Mucosa of gallbladder (tissue), 1 donor: ENCODE data around the gene POMGNT2. TPM values are rescaled to one million over a fixed set of nuclear protein-coding genes. Genes with fewer than 3 reads are reported as not detected.
"Not testable (repeated sequence)": the region's sequence is repeated elsewhere in the genome, so short reads cannot be mapped to it uniquely, and the experiment has no call there.

ENCODE experiments used
- DNase-seq: peaks from one replicate; pipeline ENCODE4 v3.0.0-alpha.2; 2020; ENCODE audit warnings: low spot score
- total RNA-seq: library from RNA; stranded (reverse); gene quantifications from one replicate; pipeline ENCODE4 v1.2.1, GENCODE V29; 2021
- donor health status: DM: no; HTN: no; CAD: no.

The POMGNT2 gene
- total RNA-seq, 1 donor from 2014 or later, result 24.7 TPM

DNA sequence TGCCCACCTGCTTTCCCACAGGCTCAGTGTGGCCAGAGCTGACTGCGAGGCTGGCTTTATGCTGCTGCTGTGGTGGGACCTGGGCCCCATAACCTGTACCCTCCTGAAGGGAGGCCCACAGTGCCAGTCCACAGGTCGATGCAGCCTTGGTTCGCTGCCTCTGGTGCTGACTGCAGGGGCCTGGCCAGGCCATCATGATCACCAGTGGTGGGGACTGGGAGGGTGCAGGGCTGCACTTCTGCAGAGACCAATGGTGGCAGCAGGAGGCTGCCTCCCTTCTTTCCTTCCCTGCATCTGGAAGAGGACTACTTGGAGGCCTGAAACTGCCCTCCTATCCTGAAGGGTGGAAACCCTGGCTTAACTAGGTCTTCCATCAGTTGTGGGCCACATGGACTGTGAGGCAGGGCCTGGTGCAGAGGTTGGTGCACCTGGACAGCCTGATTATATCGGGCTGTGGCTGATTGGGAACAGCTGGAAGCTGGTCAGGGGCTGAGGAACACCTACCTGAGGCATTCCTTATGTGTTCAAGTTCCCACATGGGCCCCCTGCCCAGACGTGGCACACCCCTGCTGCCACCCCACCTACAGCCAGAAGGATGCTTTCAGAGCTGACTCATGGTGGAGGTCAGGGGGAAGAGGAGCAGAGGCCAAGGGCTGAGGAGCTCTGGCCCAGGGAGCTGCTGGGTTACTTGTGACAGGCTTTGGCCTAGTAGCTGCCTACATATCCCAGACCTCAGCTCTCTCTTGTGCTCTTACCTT is 29.8 kb downstream of the POMGNT2 start:
- DNase-seq, result no peak

DNA sequence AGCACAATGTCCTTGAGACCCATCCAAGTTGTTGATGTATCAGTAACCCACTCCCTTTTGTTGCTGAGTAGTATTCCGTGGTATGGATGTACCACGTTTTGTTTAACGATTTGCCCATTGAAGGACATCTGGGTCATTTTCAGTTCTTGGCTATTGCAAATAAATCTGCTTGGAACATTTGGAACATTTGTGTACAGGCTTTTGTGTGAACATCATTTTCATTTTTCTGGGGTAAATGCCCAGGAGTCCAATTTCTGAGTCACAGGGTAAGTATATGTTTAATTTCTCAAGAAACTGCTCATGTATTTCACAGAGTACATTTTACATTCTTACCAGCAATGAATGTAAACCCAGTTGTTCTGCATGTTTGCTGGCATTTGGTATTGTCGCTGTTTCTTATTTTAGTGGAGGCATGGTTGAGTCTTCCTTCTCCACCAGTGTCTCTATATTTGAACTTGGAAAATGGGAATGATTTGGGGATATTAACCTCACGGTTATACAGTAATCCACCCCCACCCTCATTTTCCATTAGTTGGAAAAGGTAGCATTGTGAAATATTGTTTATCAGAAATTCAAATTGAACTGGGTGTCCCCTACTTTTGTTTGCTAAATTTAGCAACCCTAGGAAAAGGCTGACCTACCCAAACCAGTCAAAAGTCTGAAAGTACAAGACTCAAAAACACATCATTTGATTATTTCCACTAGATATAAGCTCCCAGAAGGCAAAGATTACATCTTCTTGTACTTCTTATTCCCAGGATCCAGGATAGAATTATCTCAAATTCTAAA is 30.8 kb downstream of the POMGNT2 start:
- no peak for DNase-seq

DNA sequence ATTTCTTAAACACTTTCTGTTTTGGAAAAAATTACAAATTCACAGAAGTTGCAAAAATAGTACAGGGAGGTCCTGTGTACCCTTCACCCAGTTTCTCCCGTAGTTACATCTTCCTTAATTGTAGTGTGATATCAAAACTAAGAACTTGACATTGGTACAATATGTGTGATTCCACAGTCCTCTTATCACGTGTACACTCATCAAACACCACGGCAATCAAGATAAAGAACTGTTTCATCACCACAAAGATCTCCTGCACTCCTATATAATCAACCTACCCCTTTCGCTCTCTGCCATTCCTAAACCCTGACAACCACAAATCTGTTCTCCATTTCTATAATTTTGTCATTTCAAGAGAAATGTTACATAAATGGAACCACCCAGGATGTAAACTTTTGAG is 31.4 kb downstream of the POMGNT2 start:
- no peak for DNase-seq

DNA sequence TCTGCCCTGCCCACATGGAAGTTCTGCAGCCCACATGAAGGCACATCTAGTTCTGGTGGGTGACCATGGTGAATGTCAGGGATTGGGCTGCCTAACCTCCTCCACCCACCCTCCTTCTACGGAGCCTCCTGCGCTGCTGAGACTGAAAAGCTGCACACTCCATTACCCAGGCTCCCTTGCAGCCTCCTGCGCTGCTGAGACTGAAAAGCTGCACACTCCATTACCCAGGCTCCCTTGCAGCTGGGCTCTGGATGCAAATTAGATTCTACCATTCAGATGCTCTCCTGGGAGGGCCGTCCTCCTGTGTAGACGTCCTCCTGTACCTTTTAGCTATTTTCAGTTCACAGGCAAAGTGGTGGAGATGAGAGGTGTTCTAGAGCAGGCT is 32.1 kb downstream of the POMGNT2 start:
- no peak for DNase-seq

DNA sequence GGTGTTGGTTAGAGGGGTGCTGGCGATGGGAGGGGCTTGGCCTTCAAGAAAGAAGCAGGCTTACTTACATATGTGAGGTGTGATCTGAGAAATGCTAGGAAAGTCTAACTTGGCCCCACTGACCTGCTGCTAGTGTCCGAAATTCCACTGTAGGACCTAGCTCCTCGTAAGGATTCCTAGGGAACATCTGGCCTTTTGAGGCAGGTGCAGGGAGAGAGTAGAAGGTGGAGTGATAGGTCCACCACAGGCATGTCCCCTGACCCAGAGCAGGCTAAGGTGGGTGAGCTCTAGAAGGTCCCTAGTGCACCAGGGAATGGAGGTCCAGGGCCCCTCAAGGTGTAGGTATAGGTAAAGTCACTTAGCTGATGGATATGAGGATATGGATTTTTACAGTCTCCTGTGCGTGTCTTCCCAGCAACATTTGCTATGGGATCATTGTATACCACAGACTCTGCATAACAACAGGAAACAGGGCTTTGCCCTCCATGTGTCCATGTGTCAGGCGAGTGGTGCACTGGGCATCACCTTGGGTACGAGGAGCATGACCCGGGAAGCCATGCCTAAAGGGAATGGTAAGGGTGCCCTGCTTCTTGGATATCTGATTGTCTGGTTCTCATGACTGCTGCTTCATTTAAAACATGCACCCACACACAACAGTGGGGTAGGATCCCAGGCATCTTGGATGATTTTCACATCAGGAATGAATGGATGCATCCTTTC is 32.6 kb downstream of the POMGNT2 start:
- DNase-seq, result peak; percentile 4

DNA sequence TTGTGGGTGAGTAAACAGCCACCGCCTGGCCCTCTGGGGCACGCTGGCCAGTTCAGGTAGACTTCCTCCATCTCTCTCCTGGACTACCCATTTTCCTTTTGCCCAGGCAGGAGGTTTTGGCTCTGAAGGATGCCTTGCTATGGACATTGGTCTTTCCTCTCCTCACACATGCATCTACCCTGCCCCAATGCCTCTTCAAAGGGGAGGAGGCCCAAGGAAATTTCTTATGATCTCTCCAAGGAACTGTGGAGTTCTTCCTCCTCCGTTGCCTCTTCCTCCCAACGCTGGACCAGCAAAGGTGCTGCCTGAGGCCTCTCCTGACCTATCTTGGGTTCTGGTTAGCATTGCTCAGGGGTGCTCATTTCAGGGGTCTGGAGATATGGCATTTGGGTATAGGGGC is 33.5 kb downstream of the POMGNT2 start:
- DNase-seq, result no peak

DNA sequence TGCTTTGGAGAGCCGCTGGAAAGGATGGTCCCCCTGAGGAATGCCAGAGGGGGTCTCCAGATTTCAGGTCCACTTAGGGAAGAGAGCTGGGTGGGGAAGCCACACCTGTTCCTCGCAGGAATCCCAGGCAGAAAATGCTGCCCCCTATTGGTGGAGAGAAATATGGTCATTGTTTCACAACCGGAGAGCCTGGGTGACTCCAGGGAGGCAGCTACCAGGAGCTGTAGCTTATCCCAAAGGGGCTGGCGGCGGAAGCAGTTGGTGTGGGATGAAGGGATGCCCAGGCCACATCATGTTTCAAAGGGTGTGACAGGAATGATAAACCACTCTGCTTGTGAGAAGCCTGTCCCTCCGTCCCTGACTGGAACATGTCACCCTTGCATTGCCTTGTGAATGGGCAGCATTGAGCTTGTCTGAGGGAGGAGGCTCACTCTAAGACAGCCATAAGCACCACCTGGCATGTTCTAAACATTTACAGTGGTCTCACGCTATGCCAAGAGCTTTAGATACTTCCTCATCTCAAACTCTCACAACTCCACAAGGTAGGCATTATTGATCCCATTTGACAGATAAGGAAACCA is 34.5 kb downstream of the POMGNT2 start:
- DNase-seq, result no peak

DNA sequence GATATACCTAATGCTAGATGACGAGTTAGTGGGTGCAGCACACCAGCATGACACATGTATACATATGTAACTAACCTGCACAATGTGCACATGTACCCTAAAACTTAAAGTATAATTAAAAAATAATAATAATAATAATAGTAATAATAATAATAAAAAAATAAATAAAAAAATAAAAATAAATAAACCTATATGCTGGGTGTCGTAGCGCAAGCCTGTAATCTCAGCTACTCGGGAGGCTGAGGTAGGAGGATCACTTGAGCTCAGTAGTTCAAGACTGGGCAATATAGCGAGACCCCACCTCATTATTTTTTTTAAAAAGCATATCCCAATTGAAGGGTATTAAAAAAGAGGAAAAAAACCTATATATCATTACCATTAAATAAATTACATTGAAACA is 35.2 kb downstream of the POMGNT2 start:
- DNase-seq, result not testable (repeated sequence)

DNA sequence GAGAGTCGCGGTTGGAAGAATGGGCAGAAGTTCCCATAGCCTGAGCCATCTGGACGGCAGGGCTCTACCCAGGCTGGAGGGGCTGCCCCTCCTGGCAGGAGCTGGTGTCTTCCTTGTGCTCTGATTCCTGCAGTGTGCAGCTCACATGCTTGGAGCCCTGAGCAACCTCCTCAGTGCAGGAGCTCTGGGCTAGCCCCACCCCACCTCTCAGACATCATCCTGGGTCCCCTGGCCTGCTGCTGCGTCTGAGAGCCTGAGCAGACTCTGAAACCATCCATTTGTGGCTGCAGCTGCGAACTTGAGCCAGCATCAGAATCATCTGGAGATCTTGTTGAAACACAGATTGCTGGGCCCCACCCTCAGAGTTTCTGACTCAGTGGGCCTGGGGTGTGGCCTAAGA is 42.8 kb downstream of the POMGNT2 start:
- no peak for DNase-seq

DNA sequence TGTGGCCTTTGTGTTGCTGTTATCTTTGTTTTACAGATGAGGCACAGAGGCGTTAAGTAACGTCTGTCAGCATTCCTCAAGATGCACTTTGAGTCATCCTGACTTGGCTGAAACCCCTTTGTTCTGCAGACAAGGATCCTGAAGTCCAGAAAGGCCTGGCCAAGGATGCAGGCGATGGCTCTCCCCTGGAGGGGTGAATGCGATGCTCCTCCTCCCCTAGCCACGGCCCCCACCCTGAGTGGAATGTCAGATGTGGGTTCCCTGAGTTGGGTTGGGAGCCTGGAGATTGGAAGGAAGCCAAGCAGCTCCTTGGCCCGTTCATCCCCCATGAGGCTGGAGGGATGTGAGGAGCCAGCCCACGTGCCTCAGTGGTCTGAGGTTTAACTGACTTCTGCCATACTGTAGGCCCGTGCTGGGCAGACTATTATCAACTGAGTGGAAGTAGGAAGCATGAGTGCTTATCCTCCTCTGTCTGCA is 43.3 kb downstream of the POMGNT2 start:
- DNase-seq, result no peak

DNA sequence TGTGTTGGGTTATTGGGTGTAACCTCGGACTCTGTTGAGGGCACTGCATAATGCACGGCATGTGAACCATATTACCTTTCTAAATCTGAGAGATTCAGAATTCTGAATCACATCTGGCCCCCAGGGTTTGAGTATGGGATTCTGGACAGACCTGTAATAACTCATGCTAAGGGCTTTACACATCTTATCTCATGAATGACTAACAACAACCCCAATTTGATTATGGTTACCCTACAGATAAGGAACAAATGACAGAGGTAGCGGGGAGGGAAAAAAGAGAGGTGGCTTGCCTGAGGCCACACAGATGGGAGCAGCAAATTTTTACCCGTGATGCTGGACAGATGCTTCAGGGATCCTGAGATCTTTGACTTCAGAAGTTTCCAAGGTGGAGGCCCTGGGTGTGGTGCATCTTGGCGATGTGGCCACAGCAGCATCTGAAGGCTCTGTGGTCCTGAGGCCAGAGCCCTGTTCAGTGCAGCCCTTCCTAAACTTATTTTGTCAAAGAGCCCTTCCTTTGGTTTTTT is 43.8 kb downstream of the POMGNT2 start:
- no peak for DNase-seq

DNA sequence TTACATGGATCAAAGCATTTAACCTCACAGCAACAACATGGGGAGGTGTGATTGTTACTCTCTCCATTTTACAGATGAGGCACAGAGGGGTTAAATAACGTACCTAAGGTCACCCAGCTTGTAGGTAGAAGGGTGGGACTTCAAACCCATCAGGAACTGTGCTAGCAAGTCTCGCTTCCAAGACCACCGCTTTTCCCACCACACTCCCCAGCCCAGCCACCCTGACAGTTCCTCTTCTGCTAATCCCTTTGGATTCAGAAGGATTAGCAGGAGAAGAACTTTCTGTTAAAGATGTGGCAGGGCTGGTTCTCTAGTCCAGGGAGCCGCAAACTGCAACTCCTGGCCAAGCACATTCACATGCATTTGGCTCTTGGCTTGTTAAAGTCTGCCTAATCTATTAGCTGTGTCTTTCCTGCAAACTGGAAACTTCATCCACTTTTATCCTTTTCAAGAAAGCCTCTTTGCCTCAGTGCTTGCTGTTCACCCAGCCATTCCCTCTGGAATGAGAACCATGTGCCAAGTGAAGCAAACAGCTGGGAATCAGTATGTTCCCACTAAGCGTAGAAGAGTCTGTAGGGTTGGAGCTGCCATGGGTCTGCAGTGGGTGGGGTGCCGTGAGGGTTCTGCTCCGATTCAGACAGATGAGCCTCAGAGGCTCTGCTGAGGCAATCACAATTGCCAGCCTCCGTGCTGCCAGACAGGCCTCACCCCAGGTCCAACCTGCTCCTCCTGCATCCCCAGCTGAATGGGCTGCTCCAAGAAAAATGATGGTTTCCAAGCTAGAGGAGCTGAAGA is 44.6 kb downstream of the POMGNT2 start:
- DNase-seq, result no peak

DNA sequence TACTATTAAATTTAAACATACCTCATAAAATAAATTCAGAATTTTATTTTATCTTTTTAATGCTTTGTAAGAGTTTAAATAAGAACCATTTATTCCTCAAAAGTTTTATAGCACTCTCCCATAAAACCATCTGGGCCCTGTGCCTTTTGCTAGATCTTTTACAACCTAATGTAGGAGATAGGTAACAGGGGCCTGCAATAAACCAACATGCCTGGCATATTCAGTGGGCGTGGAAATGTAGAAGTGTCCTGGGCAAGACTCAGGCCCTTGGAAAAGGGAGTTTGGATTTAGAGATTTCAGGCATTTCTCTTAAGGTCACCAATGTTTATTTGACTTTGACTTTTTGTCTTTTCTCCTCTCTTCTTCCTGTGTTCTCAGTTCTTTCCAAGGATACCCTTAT is 46.4 kb downstream of the POMGNT2 start:
- DNase-seq, result no peak

DNA sequence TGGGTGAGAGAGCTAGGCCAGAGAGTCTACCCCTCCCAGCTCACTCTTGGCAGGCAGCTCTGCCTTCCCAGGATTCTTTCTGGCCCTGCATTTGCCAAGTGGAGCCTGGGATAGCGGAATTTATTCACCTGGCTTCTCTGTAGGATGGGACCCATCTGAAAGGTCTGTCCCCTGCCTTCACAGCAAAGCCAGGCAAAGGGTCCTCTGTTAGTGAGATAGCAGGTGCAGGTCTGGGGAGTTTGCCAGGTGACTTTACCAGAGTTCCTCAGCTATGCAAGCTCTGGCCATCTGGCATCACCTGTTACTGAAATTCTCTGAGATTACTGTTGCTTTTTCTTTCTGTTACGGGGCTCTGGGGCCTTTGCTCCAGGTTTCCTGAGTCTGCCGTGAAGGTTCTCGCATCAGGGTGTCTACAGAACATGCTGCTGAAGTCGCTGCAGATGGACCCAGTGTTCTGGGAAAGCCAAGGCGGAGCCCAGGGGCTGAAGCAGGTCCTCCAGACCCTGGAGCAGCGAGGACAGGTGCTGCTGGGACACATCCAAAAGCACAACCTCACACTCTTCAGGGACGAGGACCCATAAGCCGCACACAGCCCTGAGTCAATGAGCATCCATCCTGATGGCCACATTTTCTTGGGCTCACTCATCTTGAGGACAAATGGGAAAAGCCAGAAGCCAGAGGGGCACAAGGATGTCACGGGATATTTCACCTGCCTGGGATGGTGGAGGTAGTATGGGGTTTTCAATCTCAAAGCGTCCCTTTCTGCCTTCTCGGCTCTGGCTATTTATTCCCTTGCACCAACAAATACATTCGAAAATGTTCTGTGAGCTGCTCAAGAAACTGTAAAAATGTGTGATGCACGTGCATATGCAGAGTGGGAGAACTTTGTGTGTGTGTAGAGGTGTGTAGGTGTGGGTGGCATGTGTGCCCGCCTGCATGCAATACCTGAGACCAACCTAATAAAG is 49.8 kb downstream of the POMGNT2 start:
- DNase-seq, result no peak

DNA sequence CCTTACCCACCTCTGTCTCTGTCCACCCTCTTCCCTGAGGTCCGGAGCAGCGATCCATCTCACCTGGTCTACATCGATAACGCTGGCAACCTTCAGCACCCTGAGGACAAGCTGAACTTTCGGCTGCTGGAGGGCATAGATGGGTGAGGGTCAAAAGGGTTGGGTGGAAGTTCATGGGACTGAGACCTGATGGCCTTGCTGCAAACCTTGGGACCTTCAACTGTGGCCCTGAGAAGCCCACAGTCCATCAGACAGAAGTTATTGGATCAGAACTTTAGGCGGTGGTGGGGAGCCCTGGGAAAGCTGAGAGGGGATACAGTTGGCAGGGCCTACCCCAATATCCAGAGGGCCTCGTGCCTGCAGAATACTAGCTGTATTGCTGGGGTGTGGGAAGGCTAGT is 50.5 kb downstream of the POMGNT2 start:
- DNase-seq, result no peak

DNA sequence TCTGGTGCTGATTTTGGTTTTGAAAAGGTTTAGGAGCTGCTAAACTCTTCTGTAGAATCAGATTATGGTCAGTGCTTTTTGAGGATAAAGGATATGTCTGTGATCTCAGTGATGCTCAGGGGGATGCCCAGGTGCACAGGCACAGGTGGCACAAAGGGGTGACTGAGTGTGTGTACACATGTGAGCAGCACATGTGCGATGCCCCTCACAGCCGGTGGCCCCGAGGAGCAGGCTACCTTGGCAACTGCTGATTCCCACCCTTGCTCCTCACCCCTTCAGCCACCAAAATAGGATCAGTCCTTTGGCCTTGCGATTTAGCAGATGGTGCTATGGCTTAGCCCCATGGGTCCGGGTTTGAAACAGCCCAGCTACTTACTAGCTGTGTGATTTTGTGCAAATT is 51.1 kb downstream of the POMGNT2 start:
- DNase-seq, result peak; percentile 1

DNA sequence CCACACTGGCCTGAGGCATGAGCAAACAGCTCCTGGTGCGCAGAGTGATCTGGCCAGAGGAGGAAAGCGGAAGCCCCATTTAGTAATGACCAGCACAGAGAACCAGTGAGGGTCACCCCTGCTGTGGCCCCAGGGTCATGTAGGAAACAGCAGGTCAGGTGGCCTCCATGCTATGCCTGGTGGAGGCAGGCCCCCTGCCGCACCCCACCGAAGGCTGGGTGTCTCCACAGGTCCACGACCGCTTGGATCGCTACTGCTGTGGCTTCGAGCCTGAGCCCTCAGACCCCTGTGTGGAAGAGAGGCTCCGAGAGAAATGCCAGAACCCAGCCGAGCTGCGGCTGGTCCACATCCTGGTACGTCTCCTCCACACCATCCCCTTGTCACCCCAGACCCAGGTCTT is 52.6 kb downstream of the POMGNT2 start:
- DNase-seq, result peak; percentile 5

DNA sequence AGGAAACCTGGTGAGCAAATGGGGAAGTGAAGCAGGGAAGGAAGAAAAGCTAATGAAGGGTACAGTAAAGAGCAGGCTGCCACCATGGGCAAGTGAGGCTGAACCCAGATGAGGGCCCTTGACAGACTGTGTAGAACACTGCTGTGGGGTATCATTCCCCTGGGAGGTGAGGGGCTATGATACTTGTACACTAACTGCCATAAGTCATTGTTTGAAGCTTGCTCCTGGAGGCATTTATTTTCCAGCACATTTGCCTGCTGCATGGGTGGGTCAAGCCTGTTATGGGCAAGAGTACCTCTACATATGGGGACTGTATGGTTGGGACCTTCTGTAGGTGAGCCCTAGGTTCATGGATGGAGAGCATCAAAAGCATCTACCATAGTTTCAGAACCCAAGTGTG is 57.4 kb downstream of the POMGNT2 start:
- no peak for DNase-seq

DNA sequence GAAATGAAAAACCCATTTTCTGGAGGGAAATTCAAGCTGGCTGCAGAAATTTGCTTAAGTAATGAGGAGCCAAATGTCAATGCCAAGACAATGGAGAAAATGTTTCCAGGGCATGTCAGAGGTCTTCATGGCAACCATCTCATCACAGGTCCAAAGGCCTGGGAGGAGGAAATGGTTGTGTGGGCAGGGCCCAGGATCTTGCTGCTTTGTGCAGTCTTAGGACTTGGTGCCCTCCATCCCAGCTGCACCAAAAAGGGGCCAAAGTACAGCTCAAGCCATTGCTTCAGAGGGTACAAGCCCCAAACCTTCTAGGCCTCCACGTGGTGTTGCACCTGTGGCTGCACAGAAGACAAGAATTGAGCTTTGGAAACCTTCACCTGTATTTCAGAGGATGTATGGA is 59.3 kb downstream of the POMGNT2 start:
- no peak for DNase-seq

DNA sequence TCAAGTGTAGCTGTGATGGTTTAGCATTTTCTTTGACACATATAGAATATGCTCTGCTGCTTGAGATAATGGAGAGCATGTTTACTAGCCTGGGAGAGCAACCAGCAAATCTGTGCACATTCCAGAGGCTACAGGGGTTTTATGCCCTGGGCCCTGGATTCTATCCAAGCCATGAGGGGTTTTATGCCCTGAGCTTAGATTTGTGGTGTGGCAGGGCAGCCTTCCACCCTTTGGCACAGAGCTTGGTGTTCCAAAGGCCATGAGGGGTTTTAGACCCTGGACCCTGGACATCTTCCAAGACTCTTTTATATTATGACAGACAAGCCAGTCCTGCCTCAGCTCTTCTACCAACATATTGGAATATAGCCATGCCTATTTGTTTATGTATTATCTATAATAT is 60.8 kb downstream of the POMGNT2 start:
- DNase-seq, result not testable (repeated sequence)
